Activated naive CD4-positive, alpha-beta T cell treated with anti-CD3 and anti-CD28 coated beads, Interleukin-2, amount 50 U/mL, for 24 hours (primary cell): ENCODE results near the gene FEM1B.

ENCODE experiments used
- H3K27ac Mint-ChIP-seq: one replicate; pipeline ENCODE4 v1.8.0; 2021; ENCODE audit warnings: mild to moderate bottlenecking, mixed read lengths
- H3K27me3 Mint-ChIP-seq: one replicate; pipeline ENCODE4 v1.8.0; 2021; ENCODE audit warnings: mixed read lengths
- H3K36me3 Mint-ChIP-seq: one replicate; pipeline ENCODE4 v1.8.0; 2021; ENCODE audit warnings: mixed read lengths
- H3K4me1 Mint-ChIP-seq: one replicate; pipeline ENCODE4 v1.8.0; 2021; ENCODE audit warnings: mixed read lengths
- H3K4me3 Mint-ChIP-seq: one replicate; pipeline ENCODE4 v1.8.0; 2021; ENCODE audit warnings: mild to moderate bottlenecking, mixed read lengths
- H3K9me3 Mint-ChIP-seq: one replicate; pipeline ENCODE4 v1.8.0; 2021; ENCODE audit warnings: mixed read lengths

The FEM1B gene

GRCh38 chr15:68290715-68291114 lies 13.2 kb downstream of the FEM1B start:
- H3K9me3 Mint-ChIP-seq = no peaks in the 10 kb centered on the region
- no peak overlapping the region for H3K27ac Mint-ChIP-seq
- peaks cover 90% of the 10 kb centered on the region for H3K4me1 Mint-ChIP-seq
- peaks cover 30% of the 10 kb centered on the region for H3K36me3 Mint-ChIP-seq
- no peak overlapping the region for H3K4me3 Mint-ChIP-seq
- no peaks in the 10 kb centered on the region for H3K27me3 Mint-ChIP-seq

GRCh38 chr15:68292157-68292781 lies 14.7 kb downstream of the FEM1B start:
- Mint-ChIP-seq H3K27me3 (no peaks in the 10 kb centered on the region), H3K4me1 (peaks cover 82% of the 10 kb centered on the region), H3K36me3 (peaks cover 31% of the 10 kb centered on the region), H3K27ac (no peak overlapping the region), H3K4me3 (no peak overlapping the region), H3K9me3 (no peaks in the 10 kb centered on the region)

GRCh38 chr15:68292967-68293366 lies 15.4 kb downstream of the FEM1B start:
- Mint-ChIP-seq H3K4me1 (peaks cover 79% of the 10 kb centered on the region), H3K36me3 (peaks cover 29% of the 10 kb centered on the region), H3K9me3 (no peaks in the 10 kb centered on the region), H3K27me3 (no peaks in the 10 kb centered on the region), H3K4me3 (no peak overlapping the region), H3K27ac (no peak overlapping the region)

GRCh38 chr15:68295014-68295805 lies 17.7 kb downstream of the FEM1B start:
- Mint-ChIP-seq H3K27ac (no peak overlapping the region), H3K27me3 (no peaks in the 10 kb centered on the region)

GRCh38 chr15:68298336-68298735 lies 20.8 kb downstream of the FEM1B start:
- Mint-ChIP-seq H3K27ac (peak overlapping the region; percentile 91), H3K36me3 (peaks cover 13% of the 10 kb centered on the region), H3K27me3 (no peaks in the 10 kb centered on the region), H3K4me3 (peak overlapping the region; percentile 85), H3K9me3 (no peaks in the 10 kb centered on the region), H3K4me1 (peaks cover 62% of the 10 kb centered on the region)

More at GRCh38 chr15:68295014-68295805, 17.7 kb downstream of the FEM1B start:
- Mint-ChIP-seq H3K9me3 (no peaks in the 10 kb centered on the region), H3K4me1 (peaks cover 77% of the 10 kb centered on the region), H3K4me3 (no peak overlapping the region), H3K36me3 (peaks cover 21% of the 10 kb centered on the region)

GRCh38 chr15:68298882-68299381 lies 21.4 kb downstream of the FEM1B start:
- Mint-ChIP-seq H3K4me1 (peaks cover 56% of the 10 kb centered on the region), H3K27ac (peak overlapping the region; percentile 91), H3K27me3 (no peaks in the 10 kb centered on the region), H3K9me3 (no peaks in the 10 kb centered on the region), H3K36me3 (peaks cover 11% of the 10 kb centered on the region), H3K4me3 (peak overlapping the region; percentile 85)

GRCh38 chr15:68299436-68299835 lies 21.9 kb downstream of the FEM1B start:
- Mint-ChIP-seq H3K9me3 (no peaks in the 10 kb centered on the region), H3K27ac (peak overlapping the region; percentile 79), H3K4me3 (peak overlapping the region; percentile 85), H3K4me1 (peaks cover 51% of the 10 kb centered on the region), H3K27me3 (no peaks in the 10 kb centered on the region), H3K36me3 (peaks cover 11% of the 10 kb centered on the region)

GRCh38 chr15:68300115-68300940 lies 22.8 kb downstream of the FEM1B start:
- H3K4me1 Mint-ChIP-seq = peaks cover 44% of the 10 kb centered on the region
- H3K9me3 Mint-ChIP-seq = no peaks in the 10 kb centered on the region
- peaks cover 8% of the 10 kb centered on the region for H3K36me3 Mint-ChIP-seq
- H3K4me3 Mint-ChIP-seq = no peak overlapping the region
- H3K27me3 Mint-ChIP-seq = no peaks in the 10 kb centered on the region
- no peak overlapping the region for H3K27ac Mint-ChIP-seq

- Mint-ChIP-seq H3K9me3 (no peaks in the 10 kb centered on the region), H3K4me3 (no peak overlapping the region), H3K36me3 (peaks cover 5% of the 10 kb centered on the region), H3K27me3 (no peaks in the 10 kb centered on the region), H3K4me1 (peaks cover 42% of the 10 kb centered on the region), H3K27ac (peak overlapping the region; percentile 8)
Measured at GRCh38 chr15:68301301-68301700, 23.8 kb downstream of the FEM1B start.

- Mint-ChIP-seq H3K4me1 (peaks cover 45% of the 10 kb centered on the region), H3K9me3 (no peaks in the 10 kb centered on the region), H3K36me3 (peaks cover 1% of the 10 kb centered on the region), H3K27ac (no peak overlapping the region), H3K4me3 (no peak overlapping the region), H3K27me3 (no peaks in the 10 kb centered on the region)
Measured at GRCh38 chr15:68302729-68303128, 25.2 kb downstream of the FEM1B start.

- H3K9me3 Mint-ChIP-seq = no peaks in the 10 kb centered on the region
- no peak overlapping the region for H3K4me3 Mint-ChIP-seq
- H3K4me1 Mint-ChIP-seq = peaks cover 41% of the 10 kb centered on the region
- no peak overlapping the region for H3K27ac Mint-ChIP-seq
- H3K36me3 Mint-ChIP-seq = peaks cover 1% of the 10 kb centered on the region
- no peaks in the 10 kb centered on the region for H3K27me3 Mint-ChIP-seq
Measured at GRCh38 chr15:68303134-68303533, 25.6 kb downstream of the FEM1B start.

- Mint-ChIP-seq H3K36me3 (peaks cover 1% of the 10 kb centered on the region), H3K27me3 (no peaks in the 10 kb centered on the region), H3K4me3 (no peak overlapping the region), H3K4me1 (peaks cover 34% of the 10 kb centered on the region), H3K9me3 (no peaks in the 10 kb centered on the region), H3K27ac (no peak overlapping the region)
Measured at GRCh38 chr15:68303560-68304436, 26.3 kb downstream of the FEM1B start.

GRCh38 chr15:68304589-68305337 lies 27.2 kb downstream of the FEM1B start:
- Mint-ChIP-seq H3K4me3 (no peak overlapping the region), H3K27ac (no peak overlapping the region), H3K36me3 (no peaks in the 10 kb centered on the region), H3K9me3 (no peaks in the 10 kb centered on the region), H3K4me1 (peaks cover 25% of the 10 kb centered on the region), H3K27me3 (no peaks in the 10 kb centered on the region)

GRCh38 chr15:68305420-68305871 lies 27.9 kb downstream of the FEM1B start:
- no peaks in the 10 kb centered on the region for H3K9me3 Mint-ChIP-seq
- H3K4me1 Mint-ChIP-seq = peaks cover 19% of the 10 kb centered on the region
- H3K36me3 Mint-ChIP-seq = no peaks in the 10 kb centered on the region
- H3K4me3 Mint-ChIP-seq = no peak overlapping the region
- H3K27ac Mint-ChIP-seq = no peak overlapping the region
- H3K27me3 Mint-ChIP-seq = no peaks in the 10 kb centered on the region
